T-helper 2 cell treated with Interferon-gamma antibody and Interleukin-4, amounts not matched to agents 5 μg/mL and 100 μg/mL, for 36 hours (primary cell): ENCODE measurements around the gene ERMP1.
"Not testable (repeated sequence)": the region's sequence is repeated elsewhere in the genome, so short reads cannot be mapped to it uniquely, and the experiment has no call there.

Experiments used
- DNase-seq: peaks from one replicate; pipeline ENCODE4 v3.0.0; 2021; ENCODE audit warnings: low spot score
- H3K27ac Mint-ChIP-seq: one replicate; pipeline ENCODE4 v1.8.0; 2021; ENCODE audit warnings: mild to moderate bottlenecking, mixed read lengths
- H3K27me3 Mint-ChIP-seq: one replicate; pipeline ENCODE4 v1.8.0; 2021; ENCODE audit warnings: low read depth, mixed read lengths
- H3K36me3 Mint-ChIP-seq: one replicate; pipeline ENCODE4 v1.8.0; 2021; ENCODE audit warnings: low read depth, mixed read lengths
- H3K4me1 Mint-ChIP-seq: one replicate; pipeline ENCODE4 v1.8.0; 2021; ENCODE audit warnings: low read depth, mixed read lengths
- H3K4me3 Mint-ChIP-seq: one replicate; pipeline ENCODE4 v1.8.0; 2022; ENCODE audit warnings: mild to moderate bottlenecking, moderate library complexity, mixed read lengths
- H3K9me3 Mint-ChIP-seq: one replicate; pipeline ENCODE4 v1.8.0; 2021; ENCODE audit warnings: mixed read lengths

ERMP1 gene

GRCh38 chr9:5819174-5819573 is 13.7 kb downstream of the ERMP1 start:
- Mint-ChIP-seq H3K4me3 (no peak overlapping the region), H3K27ac (no peak overlapping the region), H3K9me3 (no peaks in the 10 kb centered on the region), H3K27me3 (no peaks in the 10 kb centered on the region), H3K36me3 (peaks cover 45% of the 10 kb centered on the region), H3K4me1 (peaks cover 10% of the 10 kb centered on the region)
- no peak for DNase-seq

DNA sequence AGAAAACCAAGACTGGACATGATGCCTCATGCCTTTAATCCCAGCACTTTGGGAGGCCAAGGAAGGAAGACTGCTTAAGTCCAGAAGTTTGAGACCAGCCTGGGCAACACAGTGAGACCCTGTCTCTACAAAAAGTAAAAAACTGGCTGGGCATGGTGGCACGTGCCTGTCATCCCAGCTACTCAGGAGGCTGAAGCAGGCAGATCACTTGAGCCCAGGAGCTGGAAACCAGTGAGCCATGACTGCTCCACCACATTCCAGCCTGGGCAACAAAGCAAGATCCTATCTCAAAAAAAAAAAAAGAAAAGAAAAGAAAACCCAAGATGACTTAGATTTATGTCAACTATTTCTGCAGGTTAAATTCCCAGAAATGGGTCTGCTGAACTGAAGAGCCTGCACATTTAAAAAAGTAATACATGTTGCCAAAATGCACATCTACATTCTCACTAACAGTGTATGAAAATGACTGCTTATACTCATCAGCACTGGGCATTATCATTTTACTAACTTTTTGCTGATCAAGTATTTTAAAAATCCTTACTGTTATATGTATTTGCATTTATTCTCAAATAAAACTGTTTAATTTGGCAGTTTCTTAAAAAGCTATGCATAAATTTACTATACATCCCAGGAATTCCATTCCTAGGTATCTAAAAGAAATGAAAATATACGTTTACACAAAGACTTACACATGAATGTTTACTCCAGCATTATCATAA is 14.3 kb downstream of the ERMP1 start:
- peaks cover 46% of the 10 kb centered on the region for H3K36me3 Mint-ChIP-seq
- DNase-seq, result no peak
- H3K9me3 Mint-ChIP-seq, result no peaks in the 10 kb centered on the region
- H3K27ac Mint-ChIP-seq, result no peak overlapping the region
- H3K4me1 Mint-ChIP-seq, result peaks cover 10% of the 10 kb centered on the region
- no peak overlapping the region for H3K4me3 Mint-ChIP-seq
- no peaks in the 10 kb centered on the region for H3K27me3 Mint-ChIP-seq

DNA sequence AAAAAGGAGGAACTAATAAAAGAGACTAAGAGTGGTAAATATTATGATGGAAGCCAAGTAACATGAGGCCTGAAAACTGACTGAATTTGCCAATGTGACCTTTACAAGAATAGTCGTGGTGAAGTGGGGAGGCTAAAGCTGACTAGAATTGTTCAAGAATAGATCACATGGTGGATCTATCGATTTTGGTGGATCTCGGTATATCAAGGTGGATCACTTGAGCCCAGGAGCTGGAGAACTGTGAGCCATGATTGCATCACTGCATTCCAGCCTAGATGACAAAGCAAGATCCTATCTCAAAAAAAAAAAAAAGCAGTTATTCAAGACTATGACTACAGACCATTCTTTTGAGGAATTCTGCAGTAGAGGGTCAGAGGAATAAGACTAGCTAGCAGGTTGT is 15.1 kb downstream of the ERMP1 start:
- no peak overlapping the region for H3K27ac Mint-ChIP-seq
- no peak for DNase-seq
- peaks cover 44% of the 10 kb centered on the region for H3K36me3 Mint-ChIP-seq
- H3K4me3 Mint-ChIP-seq, result no peak overlapping the region
- H3K9me3 Mint-ChIP-seq, result no peaks in the 10 kb centered on the region
- H3K27me3 Mint-ChIP-seq, result no peaks in the 10 kb centered on the region
- H3K4me1 Mint-ChIP-seq, result peaks cover 10% of the 10 kb centered on the region

GRCh38 chr9:5815461-5815860 is 17.5 kb downstream of the ERMP1 start:
- DNase-seq, result no peak
- no peak overlapping the region for H3K4me3 Mint-ChIP-seq
- H3K4me1 Mint-ChIP-seq, result peaks cover 8% of the 10 kb centered on the region
- H3K27me3 Mint-ChIP-seq, result no peaks in the 10 kb centered on the region
- H3K27ac Mint-ChIP-seq, result no peak overlapping the region
- H3K36me3 Mint-ChIP-seq, result peaks cover 50% of the 10 kb centered on the region
- no peaks in the 10 kb centered on the region for H3K9me3 Mint-ChIP-seq

GRCh38 chr9:5813824-5814223 is 19.1 kb downstream of the ERMP1 start:
- Mint-ChIP-seq H3K36me3 (peaks cover 52% of the 10 kb centered on the region), H3K27me3 (no peaks in the 10 kb centered on the region), H3K27ac (no peak overlapping the region), H3K4me1 (peaks cover 3% of the 10 kb centered on the region), H3K9me3 (no peaks in the 10 kb centered on the region), H3K4me3 (no peak overlapping the region)
- DNase-seq, result no peak

DNA sequence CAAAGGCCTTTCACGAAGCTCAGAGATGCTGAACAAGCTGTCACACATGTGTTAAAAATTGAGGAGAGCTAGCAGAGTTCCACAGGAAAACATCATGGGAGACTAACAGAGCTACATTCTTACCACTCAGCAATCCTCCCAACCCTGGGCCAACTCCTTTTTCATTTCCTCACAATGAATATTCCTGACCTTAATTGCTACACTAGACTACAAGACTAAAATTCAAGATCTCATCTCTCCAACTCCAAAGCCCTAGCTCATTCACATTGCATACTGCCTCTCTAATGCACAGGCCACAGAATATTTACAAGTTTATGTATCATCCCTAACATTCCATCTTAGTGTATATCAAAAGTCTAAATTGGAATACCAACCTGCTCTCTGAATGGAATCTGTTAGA is 21.2 kb downstream of the ERMP1 start:
- Mint-ChIP-seq H3K4me3 (no peak overlapping the region), H3K27ac (no peak overlapping the region), H3K36me3 (peaks cover 52% of the 10 kb centered on the region)

GRCh38 chr9:5805478-5805877 is 27.4 kb downstream of the ERMP1 start:
- Mint-ChIP-seq H3K27me3 (no peaks in the 10 kb centered on the region), H3K36me3 (peaks cover 47% of the 10 kb centered on the region), H3K4me1 (peaks cover 11% of the 10 kb centered on the region), H3K4me3 (no peak overlapping the region), H3K27ac (no peak overlapping the region), H3K9me3 (no peaks in the 10 kb centered on the region)
- DNase-seq, result no peak

More for the DNA sequence above, 21.2 kb downstream of the ERMP1 start:
- Mint-ChIP-seq H3K4me1 (peaks cover 7% of the 10 kb centered on the region), H3K9me3 (no peaks in the 10 kb centered on the region), H3K27me3 (no peaks in the 10 kb centered on the region)
- DNase-seq, result no peak

DNA sequence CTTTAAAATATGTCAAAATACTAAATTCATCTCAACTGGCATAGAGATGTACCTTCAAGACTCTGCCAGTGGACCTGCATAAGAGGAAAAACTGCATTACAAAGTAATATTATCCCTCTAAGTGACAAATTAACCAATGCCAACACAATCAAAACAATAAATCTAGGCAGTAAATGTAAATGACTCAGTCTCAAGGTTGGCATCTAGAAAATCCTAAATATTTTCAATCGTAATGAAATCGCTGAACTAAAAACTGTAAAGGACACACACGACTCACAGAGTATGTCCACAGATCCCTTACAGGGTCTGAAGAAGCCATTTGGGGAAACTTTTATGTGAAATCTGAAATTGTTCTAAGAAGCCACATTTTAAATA is 31.2 kb downstream of the ERMP1 start:
- Mint-ChIP-seq H3K4me3 (no peak overlapping the region), H3K36me3 (peaks cover 41% of the 10 kb centered on the region), H3K4me1 (peaks cover 19% of the 10 kb centered on the region), H3K27me3 (no peaks in the 10 kb centered on the region), H3K27ac (no peak overlapping the region), H3K9me3 (no peaks in the 10 kb centered on the region)
- DNase-seq, result no peak

DNA sequence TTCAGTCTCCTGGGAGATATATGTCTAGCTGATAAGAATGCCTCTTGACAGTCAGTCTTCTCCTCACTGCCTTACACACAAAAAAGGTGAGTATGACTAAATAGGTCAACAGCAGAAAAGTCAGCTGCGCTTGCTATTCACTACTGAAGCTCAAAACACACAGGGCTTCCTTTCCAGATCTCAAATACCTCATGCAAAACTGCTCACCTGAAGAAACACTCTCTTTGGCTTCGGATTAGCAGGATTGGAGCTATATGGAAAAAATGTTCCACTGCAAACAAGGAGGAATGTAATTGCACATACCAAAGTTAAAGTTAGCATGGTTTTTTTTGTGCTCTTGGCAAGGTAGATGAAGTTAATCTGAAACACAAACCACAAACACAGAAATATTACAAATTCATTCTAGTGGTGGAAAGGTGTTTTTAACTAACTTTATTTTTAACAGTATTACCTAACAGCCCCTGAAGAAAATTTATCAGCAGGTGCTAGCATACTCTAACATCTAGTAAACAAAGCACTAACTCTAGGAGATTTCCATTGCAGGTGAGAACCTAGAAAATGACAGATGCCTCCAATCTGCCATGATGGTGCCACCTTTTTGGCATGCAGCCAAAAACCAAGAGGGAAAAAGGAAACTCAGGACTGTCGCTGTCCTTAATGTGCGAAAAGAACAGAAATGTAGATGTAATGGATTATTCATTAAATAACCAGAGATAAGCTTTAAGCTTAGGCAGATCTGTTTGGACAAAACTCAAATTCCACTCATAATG is 31.8 kb downstream of the ERMP1 start:
- H3K27me3 Mint-ChIP-seq, result no peaks in the 10 kb centered on the region
- H3K36me3 Mint-ChIP-seq, result peaks cover 47% of the 10 kb centered on the region
- H3K9me3 Mint-ChIP-seq, result no peaks in the 10 kb centered on the region
- no peak overlapping the region for H3K4me3 Mint-ChIP-seq
- no peak for DNase-seq
- H3K4me1 Mint-ChIP-seq, result peaks cover 21% of the 10 kb centered on the region
- peak overlapping the region; percentile 24 for H3K27ac Mint-ChIP-seq

- Mint-ChIP-seq H3K4me1 (peaks cover 21% of the 10 kb centered on the region), H3K36me3 (peaks cover 47% of the 10 kb centered on the region)
- H3K27ac Mint-ChIP-seq, DNase-seq, H3K9me3 Mint-ChIP-seq, H3K27me3 Mint-ChIP-seq, H3K4me3 Mint-ChIP-seq: not testable (repeated sequence)
These were observed 32.5 kb downstream of the ERMP1 start for GRCh38 chr9:5800378-5800777.

- no peaks in the 10 kb centered on the region for H3K27me3 Mint-ChIP-seq
- H3K9me3 Mint-ChIP-seq, result no peaks in the 10 kb centered on the region
- no peak overlapping the region for H3K27ac Mint-ChIP-seq
- peaks cover 27% of the 10 kb centered on the region for H3K4me1 Mint-ChIP-seq
- no peak for DNase-seq
- no peak overlapping the region for H3K4me3 Mint-ChIP-seq
- peaks cover 50% of the 10 kb centered on the region for H3K36me3 Mint-ChIP-seq
These were observed 33.6 kb downstream of the ERMP1 start for GRCh38 chr9:5799314-5799713.

DNA sequence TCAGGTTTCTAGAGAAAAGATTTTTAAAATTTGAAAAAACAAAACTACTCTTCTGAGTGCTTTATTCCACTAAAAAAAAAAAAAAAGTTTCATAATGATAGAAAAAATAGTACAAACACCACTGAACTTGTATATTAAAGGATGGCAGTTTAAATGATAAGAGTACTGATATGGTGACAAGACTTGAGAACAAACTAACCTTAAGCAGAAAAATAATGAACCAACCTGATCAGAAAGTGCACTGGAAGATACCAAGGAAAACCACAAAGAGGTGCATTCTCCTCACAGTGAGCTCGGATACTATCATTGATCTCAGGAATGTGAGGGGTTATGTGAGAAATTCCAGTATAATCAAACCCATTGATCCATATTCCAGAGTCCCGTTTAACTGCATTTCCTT is 34.3 kb downstream of the ERMP1 start:
- no peak for DNase-seq
- Mint-ChIP-seq H3K9me3 (no peaks in the 10 kb centered on the region), H3K36me3 (peaks cover 54% of the 10 kb centered on the region), H3K4me1 (peaks cover 34% of the 10 kb centered on the region), H3K4me3 (no peak overlapping the region), H3K27ac (peak overlapping the region; percentile 26), H3K27me3 (no peaks in the 10 kb centered on the region)

GRCh38 chr9:5796298-5796697 is 36.6 kb downstream of the ERMP1 start:
- H3K4me3 Mint-ChIP-seq, result no peak overlapping the region
- peaks cover 46% of the 10 kb centered on the region for H3K4me1 Mint-ChIP-seq
- H3K27ac Mint-ChIP-seq, result no peak overlapping the region
- no peaks in the 10 kb centered on the region for H3K27me3 Mint-ChIP-seq
- DNase-seq, result no peak
- peaks cover 62% of the 10 kb centered on the region for H3K36me3 Mint-ChIP-seq
- H3K9me3 Mint-ChIP-seq, result no peaks in the 10 kb centered on the region

DNA sequence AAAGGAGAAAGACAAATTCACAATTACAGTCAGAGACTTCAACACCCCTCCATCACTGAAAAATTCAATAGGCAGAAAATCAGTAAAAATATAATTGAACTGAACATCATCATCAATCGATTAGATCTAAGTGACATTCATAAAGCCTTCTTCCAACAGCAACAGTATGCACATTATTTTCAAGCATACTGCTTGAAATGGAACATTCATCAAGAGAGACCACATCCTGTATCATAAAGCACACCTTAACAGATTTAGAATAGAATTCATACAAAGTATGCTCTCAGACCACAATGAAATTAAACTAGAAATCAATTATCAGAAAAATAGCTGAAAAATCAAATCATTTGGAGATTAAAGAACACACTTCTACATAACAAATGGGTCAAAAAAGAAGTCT is 39.1 kb downstream of the ERMP1 start:
- Mint-ChIP-seq H3K4me3 (peak overlapping the region; percentile 39), H3K4me1 (peaks cover 40% of the 10 kb centered on the region), H3K9me3 (no peaks in the 10 kb centered on the region), H3K27ac (peak overlapping the region; percentile 59), H3K27me3 (no peaks in the 10 kb centered on the region), H3K36me3 (peaks cover 74% of the 10 kb centered on the region)
- DNase-seq, result no peak
